SW 1271 (cell line): ENCODE measurements around the gene KRT35.
A peak's percentile ranks its signal among the peaks of the same experiment; 100 is the strongest.

ENCODE experiments used
- DNase-seq, 2 experiments: peaks; one replicate each; lab custom pipeline; 2025; lab: John Stamatoyannopoulos, UW

The KRT35 gene

DNA sequence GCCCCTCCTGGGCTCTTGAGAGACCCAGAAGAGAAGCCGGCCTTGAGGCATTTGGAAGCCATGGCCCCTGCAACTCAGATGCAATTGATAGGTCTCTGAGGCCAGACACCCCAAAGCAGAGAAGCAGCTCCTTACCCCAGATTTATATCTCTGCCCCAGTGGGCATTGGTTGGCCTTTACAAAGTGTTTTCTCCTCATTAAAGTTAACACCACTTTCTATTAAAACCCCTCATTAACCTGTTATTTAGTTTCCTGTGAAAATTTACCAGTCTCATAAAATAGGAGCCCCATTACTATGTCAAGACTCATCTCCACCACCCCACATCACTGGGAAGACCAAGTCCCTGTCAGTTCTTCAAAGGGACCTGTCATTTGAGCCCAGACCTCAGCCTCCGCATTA lies at the start of gene KRT35:
KRT35 (minus strand) TSS at position 116 of the 400 bp plus-strand sequence; CDS start at position 62, 54 bp downstream.
- no peak for DNase-seq

DNA sequence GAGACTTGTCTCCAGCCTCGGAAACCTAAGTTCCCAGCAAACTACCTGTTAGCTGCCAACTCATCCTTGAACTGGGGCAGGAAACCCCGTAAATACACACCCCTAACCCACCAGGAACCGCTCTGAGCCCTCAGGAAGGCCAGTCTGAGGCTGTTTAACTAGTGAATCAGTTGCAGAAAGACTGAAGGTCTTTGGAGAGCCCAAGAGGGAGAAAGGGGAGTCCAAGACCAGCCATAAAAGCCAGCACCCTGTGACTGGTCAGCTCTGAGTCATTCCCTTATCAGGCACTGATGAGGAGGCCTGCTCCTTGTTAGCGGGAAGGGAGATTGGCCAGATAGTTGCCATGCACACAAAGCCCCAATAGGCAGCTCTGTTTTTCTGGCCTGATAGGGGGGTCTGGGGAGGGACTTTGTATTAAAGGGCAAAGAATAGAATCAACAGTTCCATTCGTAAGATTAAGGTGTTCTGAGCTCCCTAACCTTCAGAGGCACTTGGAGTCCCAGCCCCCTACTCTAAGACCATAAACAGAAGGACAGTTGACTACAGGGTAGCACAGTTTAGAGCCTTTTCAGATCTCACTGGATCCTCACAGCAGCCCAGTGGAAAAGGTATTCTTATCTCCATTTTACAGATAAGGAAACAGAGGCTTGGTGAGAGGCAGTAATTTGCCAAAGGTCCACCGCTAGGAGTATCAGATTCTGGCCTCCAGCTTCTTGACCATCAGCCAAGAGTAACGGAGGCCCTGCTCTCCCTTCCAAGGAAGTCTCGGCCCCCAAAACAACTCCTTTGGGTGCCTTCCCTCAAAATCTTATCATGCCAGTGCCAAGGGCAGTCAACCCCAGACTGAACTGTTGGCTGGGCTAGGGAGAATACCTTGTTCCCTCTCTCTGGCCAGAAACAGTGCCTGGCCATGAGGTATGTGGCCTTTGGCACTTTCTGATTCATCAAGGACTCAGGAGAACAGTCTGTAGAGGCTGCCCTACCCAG lies 49.4 kb upstream of the KRT35 start:
- peak; percentile 44 to 74 for DNase-seq

DNA sequence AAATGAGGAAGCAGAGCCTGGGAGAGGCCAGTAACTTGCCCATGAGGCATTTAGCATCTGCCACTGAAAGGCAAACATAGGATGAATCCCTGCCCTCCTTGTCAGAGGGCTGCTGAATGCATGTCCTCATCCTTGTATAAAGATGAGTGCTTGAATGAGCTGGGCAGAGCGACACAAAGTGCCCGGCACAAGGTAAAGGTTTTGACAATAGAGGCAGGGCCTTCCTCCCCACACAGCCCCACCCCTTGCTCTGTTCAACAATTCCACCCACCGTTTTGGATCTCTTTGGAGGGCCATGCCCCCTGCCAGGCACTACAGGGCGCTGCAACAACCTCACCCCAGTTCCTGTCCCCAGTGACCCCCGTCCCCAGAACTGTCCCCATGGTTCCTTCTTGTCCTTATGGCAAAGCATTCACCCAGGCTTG lies 48.6 kb upstream of the KRT35 start:
- DNase-seq = no peak

DNA sequence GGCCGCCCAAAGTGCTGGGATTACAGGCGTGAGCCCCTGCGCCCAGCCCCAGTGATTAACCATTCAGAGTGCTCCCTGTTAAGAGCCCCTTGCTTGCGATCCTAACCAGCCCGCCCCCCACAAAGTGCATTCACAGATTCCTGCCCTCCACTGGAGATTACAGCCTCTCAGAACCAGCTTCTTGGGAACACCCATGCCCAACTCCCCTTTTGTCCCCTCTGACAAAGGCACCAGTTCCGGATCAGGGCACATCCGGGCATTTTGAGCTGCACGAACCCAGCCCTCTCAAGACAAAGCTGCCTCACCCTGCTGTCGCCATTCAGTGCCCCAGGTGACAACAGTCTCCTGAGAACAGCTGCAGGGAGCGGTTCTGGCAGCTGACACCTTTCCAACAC lies 48.0 kb upstream of the KRT35 start:
- DNase-seq = no peak

DNA sequence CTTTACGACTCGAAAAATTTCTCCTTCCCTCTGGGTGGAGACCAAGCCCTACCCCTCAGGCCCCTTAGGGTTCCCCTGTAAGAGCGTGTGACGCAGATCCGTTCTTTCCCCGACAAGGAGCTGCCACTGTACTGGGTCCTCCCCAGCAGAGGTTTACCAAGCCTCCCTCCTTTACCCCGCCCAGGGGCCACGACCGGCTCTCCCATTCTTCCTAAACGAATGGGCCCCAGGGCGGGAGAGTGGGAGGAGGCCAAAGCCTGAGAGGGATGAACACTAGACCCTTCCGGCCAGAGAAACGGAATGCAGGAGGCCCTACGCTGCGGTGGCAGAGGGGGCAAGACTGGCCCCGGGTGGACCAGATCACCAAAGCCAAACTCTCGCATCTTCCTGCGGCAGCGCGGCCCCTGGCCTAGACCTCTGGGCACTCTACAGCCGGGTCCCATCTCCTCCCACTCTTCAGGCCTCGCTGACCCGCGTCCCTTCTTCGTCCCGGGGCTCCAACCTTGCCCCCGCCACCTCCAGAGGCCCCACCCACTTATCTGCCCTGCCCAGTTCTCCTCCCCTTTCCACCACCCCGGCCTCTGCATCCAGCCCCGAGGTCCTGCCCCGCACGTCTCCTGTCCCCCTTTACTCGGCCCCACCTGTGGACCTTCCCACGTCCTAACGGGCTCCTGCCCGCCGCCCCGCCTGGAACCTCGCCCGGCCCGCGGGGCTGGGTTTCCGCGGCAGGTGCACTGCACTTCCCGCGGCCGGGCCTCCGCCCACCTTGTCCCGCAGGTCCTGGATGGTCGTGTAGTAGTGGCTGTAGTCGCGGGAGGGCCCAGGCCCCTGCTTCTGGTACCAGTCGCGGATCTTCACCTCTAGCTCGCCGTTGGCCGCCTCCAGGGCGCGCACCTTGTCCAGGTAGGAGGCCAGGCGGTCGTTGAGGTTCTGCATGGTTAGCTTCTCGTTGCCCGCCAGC lies 46.4 kb upstream of the KRT35 start:
- no peak for DNase-seq

DNA sequence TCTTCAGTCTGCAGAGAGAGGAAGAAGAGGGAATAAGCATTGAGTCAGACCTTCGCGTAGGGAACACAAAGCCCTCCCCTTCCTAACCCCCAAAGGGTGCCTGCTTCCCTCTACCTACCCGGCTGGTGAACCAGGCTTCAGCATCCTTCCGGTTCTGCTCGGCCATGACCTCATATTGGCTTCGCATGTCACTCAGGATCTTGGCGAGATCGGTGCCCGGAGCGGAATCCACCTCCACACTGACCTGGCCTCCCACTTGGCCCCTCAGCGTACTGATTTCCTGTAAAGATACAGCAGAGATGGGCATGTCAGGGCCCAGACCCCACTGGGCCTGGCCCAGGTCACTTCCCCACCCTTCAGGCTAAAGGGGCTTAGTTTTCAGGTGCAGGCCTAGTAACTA lies 43.3 kb upstream of the KRT35 start:
- DNase-seq = no peak

DNA sequence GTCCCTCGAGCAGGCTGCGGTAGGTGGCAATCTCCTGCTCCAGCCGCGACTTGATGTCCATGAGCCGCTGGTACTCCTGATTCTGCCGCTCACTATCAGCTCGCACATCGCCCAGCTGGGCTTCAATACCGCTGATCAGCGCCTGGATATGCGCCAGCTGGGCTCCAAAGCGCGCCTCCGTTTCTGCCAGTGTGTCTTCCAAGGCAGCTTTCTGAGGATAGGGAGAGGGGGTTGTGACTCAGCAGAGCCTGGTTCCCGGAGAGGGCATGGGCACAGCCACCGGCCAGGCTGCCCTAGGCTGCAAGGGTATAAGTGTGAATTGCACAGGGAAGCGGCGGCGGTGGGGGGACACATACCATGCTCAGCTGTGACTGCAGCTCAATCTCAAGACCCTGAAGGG lies 42.8 kb upstream of the KRT35 start:
- no peak for DNase-seq

DNA sequence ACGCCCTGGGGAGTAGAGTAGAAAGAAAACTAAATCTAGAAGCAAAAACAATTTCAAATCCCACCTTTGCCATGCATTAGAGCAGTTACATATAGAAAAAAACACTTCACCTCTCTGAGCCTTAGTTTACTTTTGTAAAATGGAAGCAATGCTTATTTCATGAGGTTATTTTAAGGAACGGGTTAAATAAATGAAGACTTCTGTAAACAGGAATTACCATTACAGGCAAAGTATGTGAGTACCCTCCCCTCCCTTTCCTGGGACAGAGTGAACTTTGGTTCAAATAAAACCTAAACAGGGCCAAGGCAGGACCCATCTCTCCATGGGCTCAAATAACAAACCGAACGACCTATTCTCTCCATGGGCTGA lies 42.3 kb upstream of the KRT35 start:
- DNase-seq = no peak

DNA sequence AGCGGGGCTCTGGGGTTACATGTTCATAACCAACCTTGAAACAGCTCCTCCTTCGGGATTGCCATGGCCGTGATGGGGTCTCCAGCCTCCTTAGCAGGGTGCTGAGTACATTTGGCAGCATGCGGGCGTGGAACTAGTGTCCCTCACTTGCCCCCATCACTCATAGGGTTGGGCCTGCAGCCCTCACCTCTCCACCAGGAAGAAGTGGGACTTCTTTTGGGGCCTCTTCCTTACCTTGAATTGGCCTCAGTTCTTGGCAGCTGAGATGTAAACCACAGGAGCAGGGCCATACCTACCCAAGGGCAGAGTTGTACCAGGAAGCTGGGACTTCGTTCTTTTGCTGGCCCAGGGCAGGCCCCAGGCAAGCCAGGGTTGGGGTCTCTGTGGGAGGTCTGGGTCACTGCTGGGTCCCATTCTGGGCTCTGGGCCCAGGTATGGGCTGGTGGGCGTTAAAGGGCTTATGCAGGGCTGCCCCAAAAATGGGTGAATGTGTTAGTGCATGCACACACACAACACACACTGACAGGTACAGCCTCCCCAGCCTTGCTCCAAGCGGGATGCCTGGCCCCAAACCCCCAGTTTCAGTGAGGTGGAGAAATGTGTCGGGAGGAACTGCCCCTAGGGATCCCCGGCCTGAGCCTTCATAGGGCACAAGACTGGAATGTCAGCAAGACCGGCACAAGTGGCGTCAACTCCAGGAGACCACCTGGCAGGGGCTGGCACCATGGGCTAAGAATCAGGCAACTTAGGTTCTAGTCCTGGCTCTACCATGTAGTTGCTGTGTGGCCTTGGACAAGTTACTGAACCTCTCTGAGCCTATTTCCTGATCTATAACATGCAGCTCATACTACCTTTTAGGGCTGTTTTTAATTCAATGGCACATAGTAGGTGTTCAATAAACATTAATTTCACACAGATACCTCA lies 41.6 kb upstream of the KRT35 start:
- DNase-seq = no peak

DNA sequence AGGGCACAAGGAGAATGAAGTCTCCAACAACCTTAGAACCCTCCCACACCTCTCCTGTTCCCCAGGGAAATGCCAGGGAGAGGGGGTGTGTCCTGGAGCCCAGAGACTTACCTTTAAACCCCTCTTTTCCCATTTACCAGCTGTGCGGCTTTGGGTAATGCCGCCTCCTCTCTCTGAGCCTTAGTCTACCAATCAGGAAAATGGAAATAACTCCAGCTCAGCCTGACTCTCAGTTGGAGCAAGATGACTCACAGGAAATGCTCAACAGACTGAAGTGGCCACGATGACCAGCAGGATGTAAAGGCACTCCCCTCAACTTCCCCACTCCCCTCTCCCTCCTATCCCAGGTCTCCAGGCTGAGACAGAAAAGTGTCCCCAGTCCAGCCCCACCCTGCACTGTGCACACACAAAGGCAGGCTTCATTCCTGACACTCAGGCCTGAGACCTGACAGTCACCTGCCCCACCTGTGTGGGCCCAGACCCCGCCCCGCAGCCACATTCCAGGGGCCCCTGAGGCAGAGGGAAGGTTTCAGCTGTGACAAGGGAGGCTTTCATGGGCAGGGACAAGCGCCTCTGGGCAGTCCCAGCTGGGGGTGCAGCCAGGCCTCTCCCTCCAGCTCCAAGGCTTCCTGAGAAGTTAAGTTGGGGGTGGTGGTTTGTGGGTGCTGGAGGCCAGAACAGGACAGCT lies 40.8 kb upstream of the KRT35 start:
- DNase-seq = peak; percentile 71 to 85

DNA sequence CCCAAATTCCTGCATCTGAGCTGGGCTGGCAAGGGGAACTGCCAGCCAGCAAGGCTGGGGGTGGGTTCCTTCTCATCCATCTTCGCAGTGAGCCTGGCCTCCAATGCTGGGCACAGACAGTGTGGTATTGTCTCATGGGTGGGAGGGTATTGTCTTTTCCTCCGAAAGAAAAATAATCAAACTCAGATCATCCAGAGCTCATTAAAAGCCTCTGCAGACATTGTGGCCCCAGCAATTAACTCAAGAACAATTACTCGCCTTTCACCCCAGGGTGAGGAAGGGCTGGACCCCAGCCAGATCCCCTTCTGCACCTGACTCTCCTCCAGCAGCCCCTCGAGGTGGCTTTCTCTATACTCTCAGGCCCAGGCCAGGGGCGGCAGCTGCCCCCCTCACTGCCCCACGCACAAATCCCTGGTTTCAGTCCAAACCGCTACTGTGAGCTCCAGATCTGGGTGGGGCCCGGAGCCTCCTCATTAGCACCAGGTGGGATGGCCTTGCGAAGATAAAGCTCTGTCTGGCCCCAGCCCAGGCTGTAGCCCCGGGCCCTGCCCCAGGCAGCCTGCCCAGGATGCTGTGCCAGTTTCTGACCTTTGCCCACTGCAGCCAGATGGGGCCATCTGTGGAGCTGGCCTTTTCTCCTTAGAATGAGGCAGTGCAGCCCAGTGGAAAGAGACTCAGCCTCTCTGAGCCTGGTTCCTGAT lies 40.0 kb upstream of the KRT35 start:
- no peak for DNase-seq

DNA sequence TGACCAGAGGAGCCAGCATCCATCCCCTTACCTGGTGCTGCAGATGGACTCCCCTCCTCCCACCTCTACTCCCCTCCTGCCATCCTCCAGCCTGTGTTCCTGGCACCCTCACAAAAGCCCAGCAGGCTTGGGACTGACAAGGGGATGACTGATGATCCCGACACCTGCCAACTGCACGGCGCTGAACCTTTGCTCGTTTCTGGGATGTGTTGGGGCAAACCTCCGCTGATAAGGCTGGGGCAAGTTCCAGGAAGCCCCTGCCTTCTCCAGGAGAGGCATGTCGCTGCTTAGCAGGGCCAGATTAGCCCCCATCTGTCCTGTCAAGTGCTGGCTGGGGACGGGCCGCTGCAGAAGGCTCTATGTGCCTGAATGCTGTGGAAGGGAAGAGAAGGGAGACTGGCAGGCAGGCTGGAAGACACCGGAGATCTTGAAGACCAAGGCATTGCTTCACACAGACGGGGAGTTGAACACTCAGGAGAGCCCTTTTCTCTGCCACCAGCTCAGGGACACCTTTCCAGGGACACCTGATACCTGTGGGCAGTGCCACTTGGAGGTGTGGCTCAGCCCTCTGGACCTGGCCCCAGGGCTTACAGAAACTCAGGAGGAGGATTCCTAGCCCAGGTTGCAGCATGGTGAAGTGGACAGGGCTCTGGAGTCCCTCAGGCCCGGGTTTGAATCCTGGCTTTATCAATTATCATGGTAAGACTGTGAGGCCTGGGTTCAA lies 38.7 kb upstream of the KRT35 start:
- DNase-seq = no peak

DNA sequence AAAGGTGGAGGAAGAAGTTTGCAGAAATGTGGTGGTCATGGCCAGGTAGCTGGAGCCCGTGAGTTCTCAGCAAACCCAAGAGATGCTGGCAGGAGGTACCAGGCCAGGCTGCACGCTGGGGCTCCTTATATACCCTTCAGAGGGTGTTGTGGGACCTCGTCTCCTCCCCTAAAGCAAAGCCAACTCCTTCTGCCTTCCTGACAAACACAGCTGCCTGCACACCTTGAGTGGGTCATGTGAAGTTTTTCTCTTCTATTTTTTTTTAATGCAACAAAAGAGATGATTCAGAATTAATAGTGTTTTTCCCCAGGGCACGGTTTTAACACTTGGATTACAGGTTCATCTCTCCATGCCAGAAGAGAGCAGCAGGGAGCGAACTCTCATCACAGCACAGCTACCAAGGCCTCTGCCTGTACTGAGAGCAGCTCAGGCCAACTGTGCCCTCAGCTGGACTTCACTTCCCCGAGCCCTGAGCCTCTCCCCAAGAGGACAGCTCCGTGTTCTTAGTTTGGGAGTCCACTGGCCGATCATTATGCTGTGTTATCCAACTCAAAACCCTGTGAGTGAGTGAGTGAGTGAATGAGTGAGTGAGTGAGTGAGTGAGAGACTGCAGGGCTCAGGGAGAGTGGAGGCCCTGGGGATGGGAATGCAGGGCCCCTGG lies 38.0 kb upstream of the KRT35 start, which contains the start of gene KRT15:
KRT15 (minus strand) TSS at position 102 of the 661 bp plus-strand sequence; CDS start at position 39, 63 bp downstream.
- peak in 1 of 2 experiments; percentile 6 for DNase-seq

DNA sequence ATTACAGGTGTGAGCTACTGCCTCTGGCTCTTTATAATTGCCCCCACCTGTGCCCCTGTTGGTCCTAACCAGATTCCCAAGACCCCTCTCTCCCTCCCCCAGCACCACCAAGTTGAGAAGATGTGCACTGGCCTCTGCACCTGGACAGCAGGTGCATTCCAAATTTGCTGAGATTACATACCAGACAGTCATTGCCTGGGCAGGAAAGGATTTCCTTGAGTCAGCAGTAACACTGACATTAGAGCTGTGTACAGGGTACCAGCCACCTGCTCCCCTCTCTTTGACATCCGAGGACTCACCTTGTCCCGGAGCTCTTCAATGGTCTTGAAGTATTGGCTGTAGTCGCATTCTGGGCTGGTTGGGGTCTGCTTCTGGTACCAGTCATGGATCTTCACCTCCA lies 37.1 kb upstream of the KRT35 start:
- DNase-seq = no peak

DNA sequence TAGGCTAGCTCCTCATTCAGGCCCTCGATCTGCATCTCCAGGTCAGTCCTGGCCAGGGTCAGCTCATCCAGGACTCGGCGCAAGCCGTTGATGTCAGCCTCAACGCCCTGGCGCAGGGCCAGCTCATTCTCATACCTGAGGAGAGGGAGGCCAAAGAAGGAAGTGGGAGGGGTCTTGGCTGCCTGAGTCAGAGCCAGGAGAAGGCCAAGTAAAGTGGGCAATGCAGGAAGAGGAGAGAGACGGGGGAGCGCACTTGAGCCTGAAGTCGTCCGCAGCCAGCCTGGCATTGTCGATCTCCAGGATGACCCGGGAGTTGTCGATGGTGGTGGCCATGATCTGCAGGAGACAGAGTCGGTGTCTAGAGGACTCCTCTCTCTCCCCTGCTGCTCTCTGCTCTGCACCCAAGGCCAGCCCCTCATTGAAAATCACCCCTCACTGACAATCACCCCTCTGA lies 35.9 kb upstream of the KRT35 start:
- DNase-seq = no peak

DNA sequence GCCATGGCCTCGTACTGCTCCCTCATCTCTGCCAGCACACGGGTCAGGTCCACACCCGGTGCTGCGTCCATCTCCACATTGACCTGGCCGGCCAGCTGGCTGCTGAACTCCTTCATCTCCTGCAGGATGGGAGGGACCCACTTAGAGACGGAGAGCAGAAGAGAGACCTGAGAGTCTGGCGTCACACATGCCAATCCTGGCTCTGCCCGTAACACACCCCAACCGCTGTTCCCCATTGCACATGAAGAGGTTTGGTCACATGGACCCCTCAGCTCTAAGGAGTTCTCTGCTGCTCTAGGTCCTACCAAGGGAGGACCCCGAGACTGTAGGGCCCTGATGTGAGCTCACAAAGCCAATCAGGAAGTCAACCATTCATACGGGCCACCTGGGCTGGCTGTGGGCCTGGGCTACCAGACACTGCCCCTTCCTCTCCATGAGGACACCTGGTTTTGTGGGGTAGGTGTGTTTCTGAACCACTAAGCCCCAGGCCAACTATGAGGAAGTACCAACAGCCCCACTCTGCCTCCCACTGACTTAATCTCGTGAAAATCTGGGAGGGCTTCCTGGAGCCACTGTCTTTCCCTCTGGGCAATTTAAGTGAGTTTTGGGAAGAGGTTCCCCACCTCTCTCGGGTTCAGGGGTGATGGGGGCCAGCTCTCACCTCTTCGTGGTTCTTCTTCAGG lies 35.3 kb upstream of the KRT35 start:
- DNase-seq = no peak

DNA sequence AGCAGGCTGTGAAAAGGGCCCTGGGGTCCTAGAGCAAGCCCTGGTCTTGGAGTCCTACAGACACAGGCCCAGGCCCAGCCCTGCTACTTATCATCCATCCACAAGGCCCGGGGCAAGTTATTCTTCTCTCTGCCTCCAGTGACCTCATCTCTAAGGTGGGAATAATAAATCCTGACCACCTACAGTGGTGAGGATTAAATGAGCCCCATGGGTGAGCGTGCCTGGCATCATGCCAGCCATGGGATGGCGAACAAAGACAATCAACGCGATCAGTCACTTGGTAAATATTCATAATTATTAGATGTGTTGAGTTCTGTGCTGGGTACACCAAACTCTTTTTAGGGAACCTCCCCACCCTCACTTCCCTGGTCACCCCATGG lies 32.2 kb upstream of the KRT35 start:
- no peak for DNase-seq

DNA sequence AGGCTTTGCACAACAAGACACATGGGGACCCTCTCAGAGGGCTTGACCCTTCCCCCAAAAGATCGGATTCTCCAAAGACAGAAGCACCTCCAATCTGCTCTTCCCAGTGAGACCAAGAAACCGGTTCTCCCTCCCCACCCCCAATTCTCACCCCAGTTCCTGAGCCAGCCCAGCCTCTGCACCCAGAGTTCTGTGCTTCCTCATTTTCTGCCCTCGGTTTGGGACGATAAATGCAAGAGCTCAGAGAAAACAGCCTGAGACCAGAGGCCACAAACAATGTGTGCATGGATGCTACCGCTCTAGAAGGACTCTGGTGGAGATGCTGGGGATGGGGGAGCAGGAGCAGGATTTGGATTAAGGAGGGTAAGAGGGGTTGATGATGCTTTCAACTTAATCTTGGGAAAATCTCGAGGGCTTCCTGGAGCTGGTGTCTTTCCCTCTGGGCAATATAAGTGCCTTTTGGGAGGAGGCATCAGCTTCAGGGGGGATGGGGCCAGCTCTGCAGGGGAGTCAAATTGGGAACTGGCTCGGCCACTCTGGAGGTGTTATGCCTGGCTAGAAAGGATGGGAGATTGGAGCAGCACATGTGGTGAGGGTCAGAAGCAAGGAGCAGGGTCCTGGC lies 31.7 kb upstream of the KRT35 start:
- DNase-seq = no peak
